Keratinocyte (primary cell): ENCODE results near the gene PPP1R37. TPM values are rescaled to one million over a fixed set of nuclear protein-coding genes. Genes with fewer than 3 reads are reported as not detected.

Experiments used
- DNase-seq: peaks from one replicate; pipeline ENCODE4 v3.0.0-alpha.2; 2011; ENCODE audit warnings: low read depth, missing footprints, low spot score
- FAIRE-seq: peaks from 2 replicates; lab custom pipeline; 2011; peaks lifted over from hg19 to GRCh38; lab: Jason Lieb, UNC
- H2AFZ ChIP-seq: 2 replicates; pipeline ENCODE4 v1.6.0; 2012; ENCODE audit warnings: low read length, control low read depth, inconsistent platforms; ENCODE audit not compliant: control insufficient read depth
- H3K27ac ChIP-seq: 2 replicates; pipeline ENCODE4 v1.5.1; 2011; ENCODE audit warnings: low read length; ENCODE audit not compliant: control insufficient read depth, insufficient read depth
- H3K27me3 ChIP-seq: 3 replicates; pipeline ENCODE4 v1.6.0; 2011; ENCODE audit warnings: low read length; ENCODE audit not compliant: control insufficient read depth, insufficient read depth; ENCODE audit errors: extremely low read depth
- H3K36me3 ChIP-seq, 2 experiments: 2 replicates in 1 of 2; 3 replicates in 1 of 2; pipeline ENCODE4 v1.5.1; 2011; ENCODE audit warnings: low read length in 2 of 2, mild to moderate bottlenecking in 1 of 2; ENCODE audit not compliant: control insufficient read depth in 2 of 2, insufficient read depth in 2 of 2; ENCODE audit errors: extremely low read depth in 1 of 2
- H3K4me1 ChIP-seq: 3 replicates; pipeline ENCODE4 v1.5.1; 2011; ENCODE audit warnings: low read length; ENCODE audit not compliant: control insufficient read depth, insufficient read depth; ENCODE audit errors: extremely low read depth
- H3K4me2 ChIP-seq: 3 replicates; pipeline ENCODE4 v1.6.0; 2011; ENCODE audit warnings: low read depth, low read length; ENCODE audit not compliant: control insufficient read depth, insufficient read depth; ENCODE audit errors: extremely low read depth
- H3K4me3 ChIP-seq, 3 experiments: fragments of 200-600 bp in 1 of 3; sonication (generic) in 1 of 3; 2 replicates in 2 of 3; 3 replicates in 1 of 3; pipeline ENCODE4 v1.5.1; 2011 to 2016; ENCODE audit warnings: low read length in 3 of 3, mild to moderate bottlenecking in 3 of 3, control low read depth in 2 of 3, inconsistent platforms in 1 of 3, low read depth in 1 of 3, mixed read lengths in 1 of 3, mixed run types in 1 of 3, moderate library complexity in 1 of 3; ENCODE audit not compliant: control insufficient read depth in 2 of 3, insufficient read depth in 2 of 3; ENCODE audit errors: extremely low read depth in 1 of 3
- H3K79me2 ChIP-seq: 2 replicates; pipeline ENCODE4 v1.6.0; 2012; ENCODE audit warnings: low read length; ENCODE audit not compliant: control insufficient read depth, insufficient read depth
- H3K9ac ChIP-seq: 3 replicates; pipeline ENCODE4 v1.6.0; 2011; ENCODE audit warnings: low read length; ENCODE audit not compliant: control insufficient read depth, insufficient read depth; ENCODE audit errors: extremely low read depth
- H3K9me1 ChIP-seq: 3 replicates; pipeline ENCODE4 v1.6.0; 2011; ENCODE audit warnings: low read length; ENCODE audit not compliant: control insufficient read depth, insufficient read depth; ENCODE audit errors: extremely low read depth
- H3K9me3 ChIP-seq: 2 replicates; pipeline ENCODE4 v1.5.1; 2012; ENCODE audit warnings: low read depth, low read length; ENCODE audit not compliant: control insufficient read depth
- H4K20me1 ChIP-seq: 3 replicates; pipeline ENCODE4 v1.6.0; 2011; ENCODE audit warnings: low read length; ENCODE audit not compliant: control insufficient read depth, insufficient read depth; ENCODE audit errors: extremely low read depth
- CTCF ChIP-seq, 3 experiments: IDR thresholded peaks in 1 of 3; conservative IDR thresholded peaks in 1 of 3; optimal IDR thresholded peaks in 1 of 3; 2 replicates in 2 of 3; 3 replicates in 1 of 3; pipeline versions ENCODE3 to v1.5.1; 2011; ENCODE audit warnings: low read length in 3 of 3, mild to moderate bottlenecking in 3 of 3, moderate library complexity in 2 of 3, control low read depth in 1 of 3, inconsistent platforms in 1 of 3; ENCODE audit not compliant: insufficient read depth in 2 of 3; ENCODE audit errors: extremely low read depth in 1 of 3
- EZH2 ChIP-seq: IDR thresholded peaks from one replicate; pipeline ENCODE4 v1.6.1; 2012; ENCODE audit warnings: inconsistent platforms, mild to moderate bottlenecking, low read length, moderate library complexity
- dilution Hi-C: fragments of 300-500 bp; cut with MboI; formaldehyde crosslinking; loops from one replicate; pipeline ENCODE4 v1.7.0; 2020; ENCODE audit warnings: low sequenced_read_pairs; ENCODE audit not compliant: extremely low pct_ligation_motif_present
- polyA plus RNA-seq, 5 experiments: library from polyadenylated mRNA; depleted of rRNA in 3 of 5; stranded (reverse) in 3 of 5; stranded (forward) in 1 of 5; unstranded in 1 of 5; fragments of >200 nt; gene quantifications; 1 replicate in 1 of 5; 2 replicates in 3 of 5; 3 replicates in 1 of 5; pipeline versions ENCODE4 v1.2.1 to v1.2.3, GENCODE V29; 2011 to 2012; ENCODE audit warnings: missing spikeins in 2 of 5, low read depth in 1 of 5, low replicate concordance in 1 of 5

The PPP1R37 gene
- polyA plus RNA-seq, 1 donor (not counting 4 experiments of a cell fraction or from before 2014, with no cell fraction given), result 8.6 TPM

DNA sequence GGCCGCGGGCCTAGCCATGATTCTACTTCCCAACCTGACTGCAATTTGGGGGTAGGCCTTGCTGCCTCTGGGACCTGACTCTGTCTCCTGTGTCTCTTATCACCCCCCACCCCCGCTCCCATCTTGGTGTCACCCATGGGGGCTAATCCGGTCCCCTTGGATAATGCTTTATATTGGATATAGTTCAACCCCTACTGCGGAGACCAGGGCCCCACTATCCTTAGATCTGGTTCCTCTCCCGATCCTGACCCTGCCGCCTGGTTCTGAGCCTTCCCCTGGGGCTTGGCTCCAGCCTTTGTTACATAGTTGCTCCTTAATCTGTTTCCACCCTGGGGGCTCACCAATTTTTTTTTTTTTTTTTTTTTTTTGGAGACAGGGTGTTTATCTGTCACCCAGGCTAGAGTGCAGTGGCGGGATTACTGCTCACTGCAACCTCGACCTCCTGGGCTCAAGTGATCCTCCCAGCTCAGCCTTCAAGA, 87.0 kb downstream of the PPP1R37 start:
- H3K4me3 ChIP-seq, result peak overlapping the region; percentile 83 to 99 (median 94)
- TF ChIP-seq CTCF (optimal IDR thresholded peaks at IDR 0.05 in 1 of 3, IDR thresholded peaks at IDR 0.05 in 1 of 3, conservative IDR thresholded peaks at IDR 0.05 in 1 of 3; ENCODE audit: extremely low read depth in 1 of 3, insufficient read depth in 2 of 3, low read length in 3 of 3) (no peak), EZH2 (no peak)
- no peaks in the 10 kb centered on the region for H3K9me3 ChIP-seq
- H3K4me2 ChIP-seq, result peak overlapping the region; percentile 74
- H3K36me3 ChIP-seq, result peaks cover 0 to 4% of the 10 kb centered on the region in 2 experiments
- peak overlapping the region; percentile 99 for H3K27ac ChIP-seq
- peaks cover 20% of the 10 kb centered on the region for H3K79me2 ChIP-seq
- no peaks in the 10 kb centered on the region for H4K20me1 ChIP-seq
- H3K27me3 ChIP-seq, result no peaks in the 10 kb centered on the region
- peak overlapping the region; percentile 95 for H3K9ac ChIP-seq
- dilution Hi-C loops, result no loop called here
- H3K9me1 ChIP-seq, result no peaks in the 10 kb centered on the region
- no peak overlapping the region for H2AFZ ChIP-seq
- peaks cover 20% of the 10 kb centered on the region for H3K4me1 ChIP-seq
- FAIRE-seq, result no peak
- no peak for DNase-seq

- Histone ChIP-seq H3K27ac (no peak overlapping the region), H4K20me1 (no peaks in the 10 kb centered on the region), H3K79me2 (peaks cover 20% of the 10 kb centered on the region), H3K36me3 (peaks cover 0 to 4% of the 10 kb centered on the region in 2 experiments), H3K9me3 (no peaks in the 10 kb centered on the region), H3K9me1 (no peaks in the 10 kb centered on the region), H3K9ac (no peak overlapping the region), H3K4me1 (peaks cover 13% of the 10 kb centered on the region), H3K4me3 (no peak overlapping the region), H3K4me2 (peak overlapping the region; percentile 27), H3K27me3 (no peaks in the 10 kb centered on the region), H2AFZ (no peak overlapping the region)
- DNase-seq (no peak), FAIRE-seq (no peak)
- dilution Hi-C loops, result no loop called here
- TF ChIP-seq CTCF (optimal IDR thresholded peaks at IDR 0.05 in 1 of 3, IDR thresholded peaks at IDR 0.05 in 1 of 3, conservative IDR thresholded peaks at IDR 0.05 in 1 of 3; ENCODE audit: extremely low read depth in 1 of 3, insufficient read depth in 2 of 3, low read length in 3 of 3) (no peak), EZH2 (no peak)
Observed at GRCh38 chr19:45180936-45181335, 88.0 kb downstream of the PPP1R37 start.
